ENCODE measurements around the gene UBFD1.

DNA sequence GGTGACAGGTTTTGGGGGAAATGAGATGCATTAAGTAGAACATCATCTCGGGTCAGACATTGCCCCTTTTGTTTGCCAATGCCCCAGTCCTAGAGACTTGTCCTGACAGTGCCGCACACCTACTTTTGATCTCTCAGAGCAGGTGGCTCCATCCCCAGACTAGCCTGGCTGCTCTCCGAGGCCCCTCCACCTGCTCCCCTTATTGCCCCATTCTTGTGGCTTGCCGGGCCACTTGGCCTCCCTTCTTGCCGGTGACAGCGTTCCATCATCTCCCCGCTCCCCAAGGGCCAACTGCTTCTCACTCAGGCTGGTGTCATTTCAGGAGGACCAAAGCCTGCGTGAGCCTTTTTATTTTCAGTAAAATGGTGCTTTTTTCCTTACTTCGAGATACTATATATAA is 14.9 kb downstream of the UBFD1 start:
- no peak for TF ChIP-seq POLR2A (IDR thresholded peaks at IDR 0.05; ENCODE audit: low read length)
- TF ChIP-seq GATA1 (IDR thresholded peaks at IDR 0.05; ENCODE audit: low read depth, low read length) = no peak
